HepG2 (cell line): ENCODE data around the gene SDR39U1. TPM values are rescaled to one million over a fixed set of nuclear protein-coding genes. Genes with fewer than 3 reads are reported as not detected.

ENCODE experiments used
- CCDC6 ChIP-seq: sonication (generic); formaldehyde crosslinking; IDR thresholded peaks from 2 replicates; pipeline ENCODE4 v1.8.1; 2022; ENCODE audit warnings: mild to moderate bottlenecking, missing genetic modification reagents, moderate library complexity
- DPF2 ChIP-seq: sonication (generic); formaldehyde crosslinking; IDR thresholded peaks from 2 replicates; pipeline ENCODE4 v1.4.0; 2020; ENCODE audit warnings: mild to moderate bottlenecking, low read depth, missing genetic modification reagents, borderline replicate concordance
- HINFP ChIP-seq: sonication (generic); formaldehyde crosslinking; IDR thresholded peaks from 2 replicates; pipeline ENCODE4 v1.4.0; 2020; ENCODE audit warnings: low read depth, mild to moderate bottlenecking, missing genetic modification reagents
- HMG20B ChIP-seq: conservative IDR thresholded peaks from 2 replicates; pipeline ENCODE4 v1.6.1; 2016; ENCODE audit warnings: missing genetic modification reagents, missing compliant biosample characterization
- HOXA5 ChIP-seq: sonication (generic); formaldehyde crosslinking; IDR thresholded peaks from 2 replicates; pipeline ENCODE4 v1.4.0; 2020; ENCODE audit warnings: missing genetic modification reagents
- MIER3 ChIP-seq: IDR thresholded peaks from 2 replicates; pipeline ENCODE4 v1.6.1; 2016; ENCODE audit warnings: missing compliant biosample characterization, borderline replicate concordance
- MIXL1 ChIP-seq: IDR thresholded peaks from 2 replicates; pipeline ENCODE4 v1.6.1; 2016
- MNT ChIP-seq: fragments of 450-650 bp; IDR thresholded peaks from 2 replicates; pipeline ENCODE4 v1.6.1; 2016
- NR2F2 ChIP-seq: IDR thresholded peaks from 2 replicates; pipeline ENCODE4 v1.6.1; 2012; ENCODE audit warnings: low read depth, inconsistent platforms, borderline replicate concordance
- PAXIP1 ChIP-seq: sonication (generic); formaldehyde crosslinking; conservative IDR thresholded peaks from 2 replicates; pipeline ENCODE4 v1.4.0; 2020; ENCODE audit warnings: mild to moderate bottlenecking, missing genetic modification reagents, moderate library complexity
- SCMH1 ChIP-seq: sonication (generic); formaldehyde crosslinking; IDR thresholded peaks from 2 replicates; pipeline ENCODE4 v1.9.0; 2021; ENCODE audit warnings: missing genetic modification reagents, mild to moderate bottlenecking, borderline replicate concordance
- SNRNP70 ChIP-seq: fragments of 200-400 bp; formaldehyde crosslinking; IDR thresholded peaks from 2 replicates; pipeline ENCODE4 v1.6.1; 2017; ENCODE audit warnings: mild to moderate bottlenecking, low read depth, low read length, moderate library complexity
- SP140L ChIP-seq: sonication (generic); formaldehyde crosslinking; IDR thresholded peaks from 2 replicates; pipeline ENCODE4 v1.4.0; 2020; ENCODE audit warnings: missing genetic modification reagents, borderline replicate concordance
- ZBTB42 ChIP-seq: sonication (generic); formaldehyde crosslinking; IDR thresholded peaks from 2 replicates; pipeline ENCODE4 v1.5.0; 2020; ENCODE audit warnings: mild to moderate bottlenecking, missing genetic modification reagents
- polyA plus RNA-seq, 8 experiments: library from polyadenylated mRNA; depleted of rRNA in 3 of 8; stranded (reverse) in 7 of 8; unstranded in 1 of 8; fragments of >200 nt; fragmentation: Illumina TruSeq in 4 of 8; extraction: Trizol in 4 of 8; gene quantifications; 2 replicates each; pipeline versions ENCODE4 v1.2.1 to v1.2.3, GENCODE V29; 2011 to 2016; ENCODE audit warnings: low read depth in 4 of 8, missing spikeins in 1 of 8, mixed read lengths in 1 of 8; ENCODE audit not compliant: insufficient read depth in 1 of 8
- total RNA-seq, 5 experiments: library from RNA; depleted of rRNA; stranded (reverse); fragments of >200 nt; fragmentation: Illumina TruSeq; extraction: Trizol; gene quantifications; 2 replicates each; pipeline ENCODE4 v1.2.3, GENCODE V29; 2016; ENCODE audit warnings: low read depth in 1 of 5
- TF ChIP-seq, protein P1 (sequence below): sonication (generic); formaldehyde crosslinking; IDR thresholded peaks from 2 replicates; pipeline ENCODE4 v1.5.0; 2020; ENCODE audit warnings: missing genetic modification reagents, mild to moderate bottlenecking, borderline replicate concordance
- TF ChIP-seq, protein P2 (sequence below): IDR thresholded peaks from 2 replicates; pipeline ENCODE4 v1.6.1; 2016
- TF ChIP-seq, protein P3 (sequence below): sonication (generic); formaldehyde crosslinking; IDR thresholded peaks from 2 replicates; pipeline ENCODE4 v1.4.0; 2020; ENCODE audit warnings: missing genetic modification reagents, borderline replicate concordance

The SDR39U1 gene
- total and polyA plus RNA-seq, 2 of the 13 experiments (the other 11 are each of a cell fraction or from before 2014, with no cell fraction given) = 34.4 to 129 TPM

DNA sequence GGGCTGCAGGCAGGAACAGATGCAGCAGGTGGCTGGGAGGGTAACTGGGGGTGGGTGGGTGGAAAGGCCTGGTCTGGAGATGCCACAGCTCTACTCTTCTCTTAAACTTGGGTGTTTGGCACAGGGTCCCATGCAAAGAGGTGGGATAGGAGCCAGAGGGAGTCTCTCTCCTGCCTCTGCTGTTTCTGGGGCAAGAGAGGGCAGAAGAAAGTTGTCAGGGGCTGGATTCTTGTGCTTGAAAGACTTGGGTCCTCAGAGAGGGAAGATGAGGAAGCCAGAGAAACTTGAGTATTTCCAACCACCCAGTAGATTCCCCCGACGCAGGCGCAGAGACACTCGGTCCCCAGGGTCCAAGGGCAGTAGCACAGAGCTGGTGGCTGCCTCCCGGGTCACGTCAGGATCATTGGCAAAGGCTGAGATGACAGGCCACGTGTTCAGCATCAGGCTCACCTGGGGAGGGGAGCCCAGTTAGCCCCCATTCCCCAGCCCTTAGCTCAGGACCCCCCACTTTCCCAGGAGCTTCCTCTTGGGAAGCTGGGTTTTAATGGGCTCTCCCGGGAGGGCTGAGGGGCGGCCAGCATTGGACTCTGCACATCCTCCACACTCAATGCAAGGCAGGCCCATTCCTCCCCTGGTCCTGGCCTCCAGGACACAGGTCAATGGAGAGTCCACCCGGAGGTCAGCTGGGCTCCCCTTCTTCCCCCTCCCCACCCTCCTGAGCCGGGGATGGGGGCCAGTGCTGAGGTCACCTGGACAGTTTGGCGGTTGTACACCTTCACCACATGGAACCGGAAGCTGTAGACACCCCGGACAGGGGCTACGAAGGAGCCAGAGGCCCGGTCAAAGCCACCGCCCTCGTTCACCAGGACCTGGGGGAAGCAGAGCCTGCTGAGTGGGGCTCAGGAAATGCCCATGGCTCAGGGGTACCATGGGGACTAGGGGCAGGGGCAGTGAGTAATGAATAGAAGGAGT is 14.8 kb downstream of the SDR39U1 start (continued):
- TF ChIP-seq DPF2 (0 out of 2 replicates have a peak, but pooled peaks have one; percentile 39), SP140L (no peak), SCMH1 (CRISPR knock-in tag) (no peak), MIER3 (0 out of 2 replicates have a peak, but pooled peaks have one; percentile 17), HOXA5 (CRISPR knock-in tag) (no peak), NR2F2 (no peak), SNRNP70 (no peak), HMG20B (CRISPR knock-in tag) (no peak), PAXIP1 (CRISPR knock-in tag) (peak; percentile 58), ZBTB42 (CRISPR knock-in tag) (no peak), HINFP (peak; percentile 33; the same call in 1 of the 2 replicates), MIXL1 (CRISPR knock-in tag) (no peak), CCDC6 (CRISPR knock-in tag) (no peak), MNT (peak; percentile 49; the same call in 1 of the 2 replicates)
- TF ChIP-seq, protein P1, sequence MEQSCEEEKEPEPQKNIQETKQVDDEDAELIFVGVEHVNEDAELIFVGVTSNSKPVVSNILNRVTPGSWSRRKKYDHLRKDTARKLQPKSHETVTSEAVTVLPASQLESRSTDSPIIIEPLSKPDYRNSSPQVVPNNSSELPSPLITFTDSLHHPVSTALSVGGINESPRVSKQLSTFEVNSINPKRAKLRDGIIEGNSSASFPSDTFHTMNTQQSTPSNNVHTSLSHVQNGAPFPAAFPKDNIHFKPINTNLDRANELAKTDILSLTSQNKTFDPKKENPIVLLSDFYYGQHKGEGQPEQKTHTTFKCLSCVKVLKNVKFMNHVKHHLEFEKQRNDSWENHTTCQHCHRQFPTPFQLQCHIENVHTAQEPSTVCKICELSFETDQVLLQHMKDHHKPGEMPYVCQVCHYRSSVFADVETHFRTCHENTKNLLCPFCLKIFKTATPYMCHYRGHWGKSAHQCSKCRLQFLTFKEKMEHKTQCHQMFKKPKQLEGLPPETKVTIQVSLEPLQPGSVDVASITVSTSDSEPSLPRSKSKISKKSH (CRISPR knock-in tag) = no peak
- TF ChIP-seq, protein P2, sequence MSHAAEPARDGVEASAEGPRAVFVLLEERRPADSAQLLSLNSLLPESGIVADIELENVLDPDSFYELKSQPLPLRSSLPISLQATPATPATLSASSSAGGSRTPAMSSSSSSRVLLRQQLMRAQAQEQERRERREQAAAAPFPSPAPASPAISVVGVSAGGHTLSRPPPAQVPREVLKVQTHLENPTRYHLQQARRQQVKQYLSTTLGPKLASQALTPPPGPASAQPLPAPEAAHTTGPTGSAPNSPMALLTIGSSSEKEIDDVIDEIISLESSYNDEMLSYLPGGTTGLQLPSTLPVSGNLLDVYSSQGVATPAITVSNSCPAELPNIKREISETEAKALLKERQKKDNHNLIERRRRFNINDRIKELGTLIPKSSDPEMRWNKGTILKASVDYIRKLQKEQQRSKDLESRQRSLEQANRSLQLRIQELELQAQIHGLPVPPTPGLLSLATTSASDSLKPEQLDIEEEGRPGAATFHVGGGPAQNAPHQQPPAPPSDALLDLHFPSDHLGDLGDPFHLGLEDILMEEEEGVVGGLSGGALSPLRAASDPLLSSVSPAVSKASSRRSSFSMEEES (CRISPR knock-in tag) = no peak
- TF ChIP-seq, protein P3, sequence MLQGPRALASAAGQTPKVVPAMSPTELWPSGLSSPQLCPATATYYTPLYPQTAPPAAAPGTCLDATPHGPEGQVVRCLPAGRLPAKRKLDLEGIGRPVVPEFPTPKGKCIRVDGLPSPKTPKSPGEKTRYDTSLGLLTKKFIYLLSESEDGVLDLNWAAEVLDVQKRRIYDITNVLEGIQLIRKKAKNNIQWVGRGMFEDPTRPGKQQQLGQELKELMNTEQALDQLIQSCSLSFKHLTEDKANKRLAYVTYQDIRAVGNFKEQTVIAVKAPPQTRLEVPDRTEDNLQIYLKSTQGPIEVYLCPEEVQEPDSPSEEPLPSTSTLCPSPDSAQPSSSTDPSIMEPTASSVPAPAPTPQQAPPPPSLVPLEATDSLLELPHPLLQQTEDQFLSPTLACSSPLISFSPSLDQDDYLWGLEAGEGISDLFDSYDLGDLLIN (CRISPR knock-in tag) = no peak
